H1 (cell line): ENCODE results near the gene COBLL1. TPM values are rescaled to one million over a fixed set of nuclear protein-coding genes. Genes with fewer than 3 reads are reported as not detected.

Source experiments
- CTCF ChIA-PET: fragments of 300-600 bp; sonication (Branson Sonifier 250); formaldehyde crosslinking; loops from one replicate; lab custom pipeline; 2021; ENCODE audit not compliant: partially characterized antibody; lab: Charles Lee
- POLR2A ChIA-PET: fragments of 300-600 bp; sonication (Branson Sonifier 250); formaldehyde crosslinking; loops from one replicate; lab custom pipeline; 2021; ENCODE audit warnings: inconsistent platforms; ENCODE audit not compliant: partially characterized antibody; lab: Charles Lee
- DNase-seq, 2 experiments: peaks; one replicate each; pipeline versions ENCODE4 v3.0.0 to v3.0.0-alpha.2; 2010 to 2022; ENCODE audit warnings: low spot score in 2 of 2, low read depth in 1 of 2, mixed read lengths in 1 of 2
- FAIRE-seq: peaks from 2 replicates; lab custom pipeline; 2011; peaks lifted over from hg19 to GRCh38; lab: Jason Lieb, UNC
- H2AFZ ChIP-seq: 2 replicates; pipeline ENCODE4 v1.8.1; 2012; ENCODE audit warnings: low read length, inconsistent platforms
- H2AK5ac ChIP-seq: 2 replicates; pipeline ENCODE4 v1.6.1; 2013; ENCODE audit warnings: low read depth, low read length
- H2BK120ac ChIP-seq: replicated peaks from 2 replicates; pipeline ENCODE3; 2013; ENCODE audit warnings: low read depth, low read length, inconsistent platforms
- H2BK12ac ChIP-seq: 2 replicates; pipeline ENCODE4 v1.6.1; 2013; ENCODE audit warnings: low read depth, low read length
- H2BK15ac ChIP-seq: 2 replicates; pipeline ENCODE4 v1.6.1; 2013; ENCODE audit warnings: low read length
- H2BK20ac ChIP-seq: 2 replicates; pipeline ENCODE4 v1.6.1; 2013; ENCODE audit warnings: low read length
- H2BK5ac ChIP-seq: 2 replicates; pipeline ENCODE4 v1.6.1; 2013; ENCODE audit warnings: low read depth, low read length
- H3K14ac ChIP-seq: 2 replicates; pipeline ENCODE4 v1.6.1; 2013; ENCODE audit warnings: inconsistent platforms; ENCODE audit not compliant: insufficient read length
- H3K18ac ChIP-seq: 2 replicates; pipeline ENCODE4 v1.6.1; 2013; ENCODE audit warnings: low read length; ENCODE audit errors: extremely low read depth
- H3K23ac ChIP-seq: 2 replicates; pipeline ENCODE4 v1.6.1; 2013; ENCODE audit warnings: inconsistent platforms; ENCODE audit not compliant: insufficient read length
- H3K23me2 ChIP-seq: 2 replicates; pipeline ENCODE4 v1.6.1; 2013; ENCODE audit warnings: low read depth, low read length
- H3K27ac ChIP-seq: 2 replicates; pipeline ENCODE4 v1.6.1; 2011; ENCODE audit warnings: low read depth, low read length, inconsistent platforms
- H3K27me3 ChIP-seq, 4 experiments: replicated peaks in 1 of 4; 1 replicate in 1 of 4; 2 replicates in 3 of 4; pipeline versions ENCODE4 v1.6.1 to v1.8.1; 2011 to 2013; ENCODE audit warnings: low read length in 3 of 4, mild to moderate bottlenecking in 3 of 4, inconsistent platforms in 2 of 4, mixed read lengths in 2 of 4, moderate library complexity in 1 of 4; ENCODE audit not compliant: control insufficient read depth in 3 of 4, insufficient read depth in 3 of 4; ENCODE audit errors: extremely low read depth in 1 of 4
- H3K36me3 ChIP-seq, 4 experiments: 2 replicates each; pipeline versions ENCODE4 v1.6.1 to v1.8.1; 2011 to 2013; ENCODE audit warnings: mild to moderate bottlenecking in 4 of 4, low read length in 3 of 4, moderate library complexity in 2 of 4, control low read depth in 1 of 4, inconsistent platforms in 1 of 4; ENCODE audit not compliant: insufficient read depth in 4 of 4, control insufficient read depth in 2 of 4
- H3K4ac ChIP-seq: replicated peaks from 2 replicates; pipeline ENCODE3; 2013; ENCODE audit warnings: low read length, low read depth, mixed read lengths, inconsistent platforms; ENCODE audit not compliant: insufficient read length
- H3K4me1 ChIP-seq, 4 experiments: replicated peaks in 1 of 4; 1 replicate in 1 of 4; 2 replicates in 3 of 4; pipeline versions ENCODE4 v1.6.1 to v1.8.1; 2011 to 2013; ENCODE audit warnings: low read length in 3 of 4, inconsistent platforms in 2 of 4, mixed read lengths in 1 of 4; ENCODE audit not compliant: insufficient read depth in 4 of 4, control insufficient read depth in 3 of 4
- H3K4me2 ChIP-seq, 2 experiments: 2 replicates each; pipeline versions ENCODE4 v1.6.1 to v1.8.1; 2011 to 2013; ENCODE audit warnings: low read depth in 2 of 2, low read length in 2 of 2, control low read depth in 1 of 2, inconsistent platforms in 1 of 2, mild to moderate bottlenecking in 1 of 2; ENCODE audit not compliant: insufficient read depth in 1 of 2
- H3K4me3 ChIP-seq, 4 experiments: fragments of 200-600, 300-600 bp in 1 of 4; sonication (generic), shearing (Covaris generic), sonication (Bioruptor Twin) in 1 of 4; 2 replicates each; pipeline versions ENCODE4 v1.5.1 to v1.8.1; 2011 to 2016; ENCODE audit warnings: low read length in 4 of 4, low read depth in 3 of 4, control low read depth in 2 of 4, inconsistent platforms in 2 of 4, mild to moderate bottlenecking in 2 of 4, mixed read lengths in 1 of 4, moderate library complexity in 1 of 4; ENCODE audit not compliant: insufficient read depth in 2 of 4; ENCODE audit errors: extremely low read depth in 1 of 4
- H3K56ac ChIP-seq: replicated peaks from 2 replicates; pipeline ENCODE3; 2013; ENCODE audit warnings: low read depth, mild to moderate bottlenecking, mixed read lengths, low read length, inconsistent platforms; ENCODE audit not compliant: insufficient read length
- H3K79me1 ChIP-seq: 2 replicates; pipeline ENCODE4 v1.6.1; 2013; ENCODE audit warnings: low read depth, low read length, control low read depth
- H3K79me2 ChIP-seq, 2 experiments: 2 replicates each; pipeline versions ENCODE4 v1.6.1 to v1.8.1; 2012 to 2013; ENCODE audit warnings: low read length in 2 of 2, mild to moderate bottlenecking in 2 of 2, inconsistent platforms in 1 of 2; ENCODE audit not compliant: insufficient read depth in 2 of 2, control insufficient read depth in 1 of 2
- H3K9ac ChIP-seq, 4 experiments: replicated peaks in 1 of 4; 1 replicate in 1 of 4; 2 replicates in 3 of 4; pipeline versions ENCODE4 v1.6.1 to v1.8.1; 2011 to 2013; ENCODE audit warnings: low read depth in 3 of 4, low read length in 3 of 4, control low read depth in 2 of 4, mild to moderate bottlenecking in 2 of 4, moderate library complexity in 2 of 4, inconsistent platforms in 1 of 4; ENCODE audit errors: extremely low read depth in 1 of 4
- H3K9me3 ChIP-seq, 2 experiments: 2 replicates each; pipeline versions ENCODE4 v1.6.1 to v1.8.1; 2012 to 2013; ENCODE audit warnings: mild to moderate bottlenecking in 2 of 2, moderate library complexity in 2 of 2, control low read depth in 1 of 2, inconsistent platforms in 1 of 2, low read depth in 1 of 2, low read length in 1 of 2, mixed read lengths in 1 of 2; ENCODE audit not compliant: insufficient read depth in 2 of 2
- H4K20me1 ChIP-seq, 2 experiments: replicated peaks in 1 of 2; 2 replicates each; pipeline versions ENCODE3 to v1.8.1; 2011 to 2013; ENCODE audit warnings: inconsistent platforms in 2 of 2, low read length in 2 of 2, mild to moderate bottlenecking in 1 of 2; ENCODE audit not compliant: insufficient read depth in 2 of 2, control insufficient read depth in 1 of 2
- H4K5ac ChIP-seq: 2 replicates; pipeline ENCODE4 v1.6.1; 2013; ENCODE audit warnings: low read length, low read depth, mixed read lengths, inconsistent platforms; ENCODE audit not compliant: insufficient read length
- H4K8ac ChIP-seq: 2 replicates; pipeline ENCODE4 v1.8.0; 2013; ENCODE audit warnings: mild to moderate bottlenecking, moderate library complexity, low read length, inconsistent platforms; ENCODE audit not compliant: insufficient read depth; ENCODE audit errors: extremely low read depth
- H4K91ac ChIP-seq: replicated peaks from 2 replicates; pipeline ENCODE3; 2013; ENCODE audit warnings: low read length, mixed read lengths, inconsistent platforms; ENCODE audit not compliant: insufficient read length
- BACH1 ChIP-seq: IDR thresholded peaks from 2 replicates; pipeline ENCODE4 v1.6.1; 2012; ENCODE audit warnings: low read length, improper control_type of control experiment
- BRCA1 ChIP-seq: IDR thresholded peaks from 2 replicates; pipeline ENCODE4 v1.6.1; 2012; ENCODE audit warnings: low read depth, low read length, improper control_type of control experiment
- CREB1 ChIP-seq: IDR thresholded peaks from 2 replicates; pipeline ENCODE4 v1.6.1; 2012; ENCODE audit warnings: inconsistent platforms
- CTBP2 ChIP-seq: IDR thresholded peaks from 2 replicates; pipeline ENCODE4 v1.7.0; 2011; ENCODE audit warnings: borderline replicate concordance, mild to moderate bottlenecking, moderate library complexity, mixed read lengths, low read length; ENCODE audit not compliant: insufficient read depth, insufficient read length
- PHF8 ChIP-seq: fragments of 200-600 bp; sonication (generic); conservative IDR thresholded peaks from 2 replicates; pipeline ENCODE4 v1.7.1; 2012; ENCODE audit warnings: low read depth, mild to moderate bottlenecking, inconsistent platforms, low read length, moderate library complexity
- SAP30 ChIP-seq: fragments of 300-600 bp; sonication (generic); IDR thresholded peaks from 2 replicates; pipeline ENCODE4 v1.7.1; 2012; ENCODE audit warnings: low read length, moderate library complexity, mild to moderate bottlenecking, inconsistent platforms; ENCODE audit not compliant: insufficient read depth, insufficient replicate concordance
- SP2 ChIP-seq: IDR thresholded peaks from 2 replicates; pipeline ENCODE4 v1.6.1; 2012; ENCODE audit warnings: mild to moderate bottlenecking, low read length, inconsistent platforms
- SUZ12 ChIP-seq: fragments of 200-600 bp; sonication (generic); IDR thresholded peaks from 2 replicates; pipeline ENCODE4 v1.6.1; 2012; ENCODE audit warnings: mild to moderate bottlenecking, inconsistent platforms, low read length, moderate library complexity, mixed read lengths
- TBP ChIP-seq: IDR thresholded peaks from 2 replicates; pipeline ENCODE4 v1.6.1; 2011; ENCODE audit warnings: low read depth, low read length, improper control_type of control experiment
- TCF12 ChIP-seq: IDR thresholded peaks from 2 replicates; pipeline ENCODE4 v1.6.1; 2011; ENCODE audit warnings: low read depth, mild to moderate bottlenecking, low read length
- WGBS, 2 experiments: shearing (Covaris generic) in 1 of 2; methylation state at CpG; one replicate each; pipeline versions ENCODE4 v1.1.6 to v1.1.7; 2013 to 2015; ENCODE audit warnings: low lambda C conversion rate in 2 of 2, mixed read lengths in 2 of 2, inconsistent platforms in 1 of 2, low coverage in 1 of 2, missing lambda C conversion rate in 1 of 2; ENCODE audit not compliant: insufficient replicate concordance in 2 of 2, insufficient coverage in 1 of 2, insufficient read length in 1 of 2; ENCODE audit errors: extremely low coverage in 1 of 2, missing lambda C conversion rate in 1 of 2; 5-methylcytosine and 5-hydroxymethylcytosine counted together
- polyA plus RNA-seq, 7 experiments: library from polyadenylated mRNA; depleted of rRNA in 3 of 7; stranded (reverse) in 5 of 7; unstranded in 2 of 7; fragments of >200 nt in 5 of 7; fragments of 200-250 nt in 2 of 7; gene quantifications; 1 replicate in 5 of 7; 2 replicates in 1 of 7; 4 replicates in 1 of 7; pipeline versions ENCODE4 v1.2.1 to v1.2.3, GENCODE V29; 2011 to 2013; ENCODE audit warnings: missing spikeins in 2 of 7, mixed read lengths in 2 of 7
- total RNA-seq: library from RNA; stranded (reverse); fragmentation: NEBNext Ultra II Directional; extraction: Animal tissue kit (Norgen Biotek cat#: 25700); gene quantifications from 2 replicates; pipeline ENCODE4 v1.2.1, GENCODE V29; 2021

The COBLL1 gene
- total and polyA plus RNA-seq, 2 of the 8 experiments (the other 6 are each of a cell fraction or from before 2014, with no cell fraction given): 2.2 to 6.2 TPM

- Histone ChIP-seq H2BK5ac (no peak overlapping the region), H3K27ac (no peak overlapping the region), H2BK15ac (no peak overlapping the region), H3K79me2 (no peaks in the 10 kb centered on the region), H4K8ac (no peak overlapping the region), H3K23me2 (no peaks in the 10 kb centered on the region), H3K9me3 (peaks cover 0 to 11% of the 10 kb centered on the region in 2 experiments; a peak in 2 of 4 replicates), H3K79me1 (no peaks in the 10 kb centered on the region), H4K91ac (no peak overlapping the region), H3K14ac (no peak overlapping the region), H3K18ac (no peak overlapping the region), H3K4me3 (no peak overlapping the region), H2AK5ac (no peak overlapping the region), H3K36me3 (peaks cover 0 to 3% (median 0%) of the 10 kb centered on the region in 4 experiments; a peak in 1 of 8 replicates), H2BK120ac (no peak overlapping the region), H2AFZ (no peak overlapping the region), H3K9ac (no peak overlapping the region), H2BK20ac (no peak overlapping the region), H4K20me1 (no peaks in the 10 kb centered on the region), H4K5ac (no peak overlapping the region), H3K56ac (peak overlapping the region; percentile 53), H3K4me1 (no peaks in the 10 kb centered on the region), H3K4me2 (no peak overlapping the region), H3K4ac (no peak overlapping the region), H3K23ac (no peak overlapping the region), H3K27me3 (no peaks in the 10 kb centered on the region), H2BK12ac (no peak overlapping the region)
- FAIRE-seq (no peak), DNase-seq (no peak)
- ChIA-PET POLR2A (interaction anchor here (1.7 to 2.1 kb wide), 2 partner anchors 20 to 23 kb away, joined by 4 to 5 read pairs; partner anchors contain the start of gene GRB14), CTCF (interaction anchor here (0.6 to 1.9 kb wide), 6 partner anchors 15 to 84 kb away, joined by 3 to 6 read pairs (median 4); no protein-coding TSS in a partner anchor)
- WGBS, 2 experiments: 95% methylated on average over 1 of the region's 1 CpG; no CpG with 5 or more reads in 1 of the 2 experiments
- no peak for TF ChIP-seq TBP
- no peak for TF ChIP-seq TCF12
- no peak for TF ChIP-seq SP2
- TF ChIP-seq BACH1: no peak
- no peak for TF ChIP-seq CREB1
- no peak for TF ChIP-seq CTBP2
- TF ChIP-seq SAP30: no peak
- TF ChIP-seq PHF8: no peak
- no peak for TF ChIP-seq BRCA1
- no peak for TF ChIP-seq SUZ12
Observed at GRCh38 chr2:164644036-164644700, 197.5 kb downstream of the COBLL1 start.
